ENCODE data around the gene TBX19. TPM values are rescaled to one million over a fixed set of nuclear protein-coding genes. Genes with fewer than 3 reads are reported as not detected.
A peak's percentile ranks its signal among the peaks of the same experiment; 100 is the strongest.
"Not testable (repeated sequence)": the region's sequence is repeated elsewhere in the genome, so short reads cannot be mapped to it uniquely, and the experiment has no call there.

The TBX19 gene
- total RNA-seq, 1 experiment from 2014 or later, result 0.79 TPM

GRCh38 chr1:168344517-168344916 lies 63.8 kb downstream of the TBX19 start:
- Histone ChIP-seq H3K27me3 (no peaks in the 10 kb centered on the region), H3K4me1 (no peaks in the 10 kb centered on the region), H3K9me3 (replicated peaks) (no peaks in the 10 kb centered on the region), H3K27ac (no peak overlapping the region), H3K36me3 (no peaks in the 10 kb centered on the region), H3K4me3 (no peak overlapping the region)
- no peak for DNase-seq

- Histone ChIP-seq H3K27me3 (no peaks in the 10 kb centered on the region), H3K4me3 (no peak overlapping the region), H3K4me1 (no peaks in the 10 kb centered on the region), H3K36me3 (no peaks in the 10 kb centered on the region), H3K9me3 (replicated peaks) (no peaks in the 10 kb centered on the region), H3K27ac (no peak overlapping the region)
- DNase-seq, result no peak
Measured at GRCh38 chr1:168345939-168346338, 65.3 kb downstream of the TBX19 start.

DNA sequence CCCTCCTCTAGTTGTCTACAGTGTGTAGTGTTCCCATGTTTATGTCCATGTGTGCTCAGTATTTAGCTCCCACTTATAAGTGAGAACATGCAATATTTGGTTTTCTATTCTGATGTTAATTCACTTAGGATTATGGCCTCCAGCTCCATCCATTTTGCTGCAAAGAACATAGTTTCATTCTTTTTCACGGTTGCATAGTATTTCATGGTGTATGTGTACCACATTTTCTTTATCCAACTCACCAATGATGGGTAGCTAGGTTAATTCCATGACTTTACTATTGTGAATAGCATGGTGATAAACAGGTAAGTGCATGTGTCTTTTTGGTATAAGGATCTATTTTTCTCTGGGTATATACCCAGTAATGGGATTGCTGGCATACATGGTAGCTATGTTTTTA lies 67.0 kb downstream of the TBX19 start:
- no peaks in the 10 kb centered on the region for H3K4me1 ChIP-seq

DNA sequence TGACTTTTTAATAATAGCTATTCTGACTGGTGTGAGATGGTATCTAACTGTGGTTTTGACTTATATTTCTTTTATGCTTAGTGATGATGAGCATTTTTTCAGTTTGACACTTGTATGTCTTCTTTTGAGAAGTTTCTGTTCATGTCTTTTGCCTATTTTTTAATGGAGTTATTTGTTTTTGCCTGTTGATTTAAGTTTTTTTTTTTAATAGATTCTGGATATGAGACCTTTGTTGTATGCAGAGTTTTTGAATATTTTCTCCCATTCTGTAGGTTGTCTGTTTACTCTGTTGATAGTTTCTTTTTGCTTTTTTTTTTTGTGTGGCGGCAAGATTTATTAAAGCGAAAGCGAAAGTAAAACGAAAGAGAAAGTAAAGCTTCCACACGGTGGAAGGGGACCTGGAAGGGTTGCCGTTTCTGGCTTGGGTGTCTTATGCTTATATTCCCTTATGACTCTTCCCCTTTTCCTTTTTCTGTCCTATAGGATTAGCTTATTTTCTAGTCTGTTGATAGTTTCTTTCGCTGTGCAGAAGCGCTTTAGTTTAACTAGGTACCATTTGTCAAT lies 67.6 kb downstream of the TBX19 start:
- H3K4me1 ChIP-seq, result no peaks in the 10 kb centered on the region
- H3K27me3 ChIP-seq, result no peaks in the 10 kb centered on the region
- H3K9me3 ChIP-seq (replicated peaks), result no peaks in the 10 kb centered on the region
- no peaks in the 10 kb centered on the region for H3K36me3 ChIP-seq
- H3K27ac ChIP-seq, result peak overlapping the region; percentile 40
- peak overlapping the region; percentile 65 for H3K4me3 ChIP-seq
- DNase-seq, result peak; percentile 26 to 58

More for the DNA sequence above, 67.0 kb downstream of the TBX19 start:
- H3K4me3 ChIP-seq, result peak overlapping the region; percentile 65
- no peak overlapping the region; the same call in 1 of the 2 replicates for H3K27ac ChIP-seq
- H3K27me3 ChIP-seq, result no peaks in the 10 kb centered on the region
- H3K36me3 ChIP-seq, result no peaks in the 10 kb centered on the region
- no peaks in the 10 kb centered on the region for H3K9me3 ChIP-seq (replicated peaks)
- DNase-seq, result no peak

- DNase-seq; H3K4me1 ChIP-seq; H3K9me3 ChIP-seq (replicated peaks); H3K27me3 ChIP-seq; H3K36me3 ChIP-seq: not testable (repeated sequence)
- Histone ChIP-seq H3K27ac (0 out of 2 replicates have a peak overlapping the region, but pooled peaks have one; percentile 11), H3K4me3 (peak overlapping the region; percentile 45)
Measured at GRCh38 chr1:168354335-168355269, 73.9 kb downstream of the TBX19 start.

GRCh38 chr1:168360151-168361021 lies 79.7 kb downstream of the TBX19 start:
- no peak for DNase-seq
- H3K27me3 ChIP-seq, result no peaks in the 10 kb centered on the region
- H3K9me3 ChIP-seq (replicated peaks), result no peaks in the 10 kb centered on the region
- H3K27ac ChIP-seq, result no peak overlapping the region
- H3K4me3 ChIP-seq, result no peak overlapping the region
- H3K4me1 ChIP-seq, result no peaks in the 10 kb centered on the region
- no peaks in the 10 kb centered on the region for H3K36me3 ChIP-seq

DNA sequence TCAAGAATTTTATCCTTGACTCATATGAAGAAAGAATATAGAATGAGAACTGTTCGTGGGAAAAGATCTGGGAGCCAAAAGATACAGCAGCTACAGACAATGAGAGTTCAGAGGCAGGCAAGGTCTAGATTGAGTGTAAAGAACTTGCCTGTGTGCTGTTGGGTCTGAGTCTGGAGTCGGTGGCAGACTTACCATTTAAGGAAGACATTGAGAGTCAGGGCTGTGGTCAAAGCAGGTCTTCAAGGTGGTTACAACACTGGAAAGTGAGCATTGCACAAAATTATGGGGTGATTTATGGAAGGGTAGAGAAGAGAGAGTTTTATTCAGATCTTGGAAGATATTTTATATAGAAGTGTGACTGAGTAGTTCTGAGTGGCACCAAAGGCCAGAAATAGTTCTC lies 80.6 kb downstream of the TBX19 start:
- H3K4me3 ChIP-seq, result no peak overlapping the region
- no peak for DNase-seq
- no peaks in the 10 kb centered on the region for H3K9me3 ChIP-seq (replicated peaks)
- H3K27ac ChIP-seq, result no peak overlapping the region
- H3K36me3 ChIP-seq, result no peaks in the 10 kb centered on the region
- H3K27me3 ChIP-seq, result no peaks in the 10 kb centered on the region
- H3K4me1 ChIP-seq, result no peaks in the 10 kb centered on the region

- Histone ChIP-seq H3K9me3 (replicated peaks) (no peaks in the 10 kb centered on the region), H3K4me3 (no peak overlapping the region), H3K27ac (no peak overlapping the region), H3K4me1 (no peaks in the 10 kb centered on the region), H3K36me3 (no peaks in the 10 kb centered on the region), H3K27me3 (no peaks in the 10 kb centered on the region)
- no peak for DNase-seq
Measured at GRCh38 chr1:168362991-168363390, 82.3 kb downstream of the TBX19 start.

Other genes with a start within 250 kb of the TBX19 start
- gene GPR161, start 143.9 kb upstream of the TBX19 start, total RNA-seq (2014; rRNA removed; shearing (Covaris generic)), result 15.4 and 19.3 TPM in 2 replicates
- 36.9 and 41.5 TPM in 2 replicates for gene TIPRL, start 101.9 kb upstream of the TBX19 start, total RNA-seq (2014; rRNA removed; shearing (Covaris generic))
- 30.5 and 33.6 TPM in 2 replicates for gene SFT2D2, start 54.9 kb upstream of the TBX19 start, total RNA-seq (2014; rRNA removed; shearing (Covaris generic))

All from SJCRH30 (cell line).